WTC11 (cell line): ENCODE results near the gene PODN.

Experiments
- E2F4 ChIP-seq: sonication (generic); formaldehyde crosslinking; IDR thresholded peaks from 2 replicates; pipeline ENCODE4 v1.8.1; 2022; ENCODE audit warnings: low read depth, mild to moderate bottlenecking, moderate library complexity, missing genetic modification reagents, borderline replicate concordance
- TF ChIP-seq, protein P1 (sequence below): fragments of 200-600 bp; IDR thresholded peaks from 2 replicates; pipeline ENCODE4 v1.8.0; 2022; ENCODE audit warnings: antibody characterized with exemption

DNA sequence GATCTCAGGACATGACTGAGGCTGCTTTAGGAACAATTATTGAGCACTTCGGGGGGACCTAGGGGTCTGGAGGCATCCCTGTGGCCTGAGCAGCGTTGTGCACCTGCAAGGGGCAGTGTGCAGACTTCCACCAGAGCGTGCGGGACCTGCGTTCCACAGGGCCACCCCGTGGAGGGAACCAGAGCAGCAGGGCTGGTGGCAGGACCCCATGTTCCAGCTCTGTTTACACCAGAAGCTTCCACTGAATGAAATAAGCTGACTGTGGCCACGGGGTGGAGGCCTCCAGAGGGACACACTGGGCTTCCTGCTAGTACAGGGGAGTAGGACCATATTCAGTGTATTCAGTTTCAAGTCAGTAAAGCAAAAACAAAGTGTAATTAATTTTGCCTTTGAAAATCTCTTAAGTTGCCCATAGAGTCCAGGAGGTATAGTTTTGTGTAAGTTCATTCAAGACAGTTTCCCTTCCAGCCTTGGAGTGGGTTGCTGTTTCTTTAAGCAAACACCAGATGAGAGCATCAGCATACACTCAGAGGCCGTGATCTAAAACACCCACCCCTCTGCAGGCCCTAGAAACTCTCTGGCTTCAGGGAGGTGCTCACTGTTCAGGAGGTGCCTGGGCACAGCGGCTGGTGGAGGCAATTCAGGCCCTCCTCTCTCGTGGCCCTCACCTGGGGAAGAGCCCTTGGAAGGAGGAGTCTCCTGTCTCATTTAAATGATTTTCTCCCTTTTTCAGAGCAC lies 63.8 kb downstream of the PODN start:
- TF ChIP-seq, protein P1, sequence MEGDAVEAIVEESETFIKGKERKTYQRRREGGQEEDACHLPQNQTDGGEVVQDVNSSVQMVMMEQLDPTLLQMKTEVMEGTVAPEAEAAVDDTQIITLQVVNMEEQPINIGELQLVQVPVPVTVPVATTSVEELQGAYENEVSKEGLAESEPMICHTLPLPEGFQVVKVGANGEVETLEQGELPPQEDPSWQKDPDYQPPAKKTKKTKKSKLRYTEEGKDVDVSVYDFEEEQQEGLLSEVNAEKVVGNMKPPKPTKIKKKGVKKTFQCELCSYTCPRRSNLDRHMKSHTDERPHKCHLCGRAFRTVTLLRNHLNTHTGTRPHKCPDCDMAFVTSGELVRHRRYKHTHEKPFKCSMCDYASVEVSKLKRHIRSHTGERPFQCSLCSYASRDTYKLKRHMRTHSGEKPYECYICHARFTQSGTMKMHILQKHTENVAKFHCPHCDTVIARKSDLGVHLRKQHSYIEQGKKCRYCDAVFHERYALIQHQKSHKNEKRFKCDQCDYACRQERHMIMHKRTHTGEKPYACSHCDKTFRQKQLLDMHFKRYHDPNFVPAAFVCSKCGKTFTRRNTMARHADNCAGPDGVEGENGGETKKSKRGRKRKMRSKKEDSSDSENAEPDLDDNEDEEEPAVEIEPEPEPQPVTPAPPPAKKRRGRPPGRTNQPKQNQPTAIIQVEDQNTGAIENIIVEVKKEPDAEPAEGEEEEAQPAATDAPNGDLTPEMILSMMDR = no peak
- no peak for TF ChIP-seq E2F4 (CRISPR knock-in tag)
